GM12872 (cell line): Measurements from ENCODE around the gene CLTA.

Experiments used
- TF ChIP-seq, protein P1 (sequence below): IDR thresholded peaks from 3 replicates; pipeline ENCODE4 v1.5.1; 2011; ENCODE audit warnings: low read depth, mild to moderate bottlenecking, low read length, moderate library complexity; ENCODE audit not compliant: insufficient read depth

Gene CLTA

DNA sequence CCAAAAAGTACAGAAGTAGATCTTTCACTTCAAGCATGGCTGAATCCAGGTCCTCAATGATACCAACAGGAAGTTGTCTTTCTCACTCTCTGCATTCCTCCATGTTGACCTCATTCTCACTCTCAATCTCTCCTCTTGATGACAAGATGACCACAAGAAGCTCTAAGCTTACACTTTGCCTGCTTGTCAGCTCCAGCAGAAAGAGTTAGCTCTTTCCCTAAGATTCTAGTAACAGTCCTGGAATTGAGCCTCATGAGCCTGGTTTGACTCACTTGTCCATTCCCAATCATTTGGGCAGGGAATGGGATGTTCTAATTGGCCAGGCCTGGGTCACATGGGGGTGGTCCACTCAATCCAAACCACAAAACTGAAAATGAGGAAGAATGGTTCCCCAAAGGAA lies 3.3 kb upstream of the CLTA start:
- TF ChIP-seq, protein P1, sequence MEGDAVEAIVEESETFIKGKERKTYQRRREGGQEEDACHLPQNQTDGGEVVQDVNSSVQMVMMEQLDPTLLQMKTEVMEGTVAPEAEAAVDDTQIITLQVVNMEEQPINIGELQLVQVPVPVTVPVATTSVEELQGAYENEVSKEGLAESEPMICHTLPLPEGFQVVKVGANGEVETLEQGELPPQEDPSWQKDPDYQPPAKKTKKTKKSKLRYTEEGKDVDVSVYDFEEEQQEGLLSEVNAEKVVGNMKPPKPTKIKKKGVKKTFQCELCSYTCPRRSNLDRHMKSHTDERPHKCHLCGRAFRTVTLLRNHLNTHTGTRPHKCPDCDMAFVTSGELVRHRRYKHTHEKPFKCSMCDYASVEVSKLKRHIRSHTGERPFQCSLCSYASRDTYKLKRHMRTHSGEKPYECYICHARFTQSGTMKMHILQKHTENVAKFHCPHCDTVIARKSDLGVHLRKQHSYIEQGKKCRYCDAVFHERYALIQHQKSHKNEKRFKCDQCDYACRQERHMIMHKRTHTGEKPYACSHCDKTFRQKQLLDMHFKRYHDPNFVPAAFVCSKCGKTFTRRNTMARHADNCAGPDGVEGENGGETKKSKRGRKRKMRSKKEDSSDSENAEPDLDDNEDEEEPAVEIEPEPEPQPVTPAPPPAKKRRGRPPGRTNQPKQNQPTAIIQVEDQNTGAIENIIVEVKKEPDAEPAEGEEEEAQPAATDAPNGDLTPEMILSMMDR: no peak

DNA sequence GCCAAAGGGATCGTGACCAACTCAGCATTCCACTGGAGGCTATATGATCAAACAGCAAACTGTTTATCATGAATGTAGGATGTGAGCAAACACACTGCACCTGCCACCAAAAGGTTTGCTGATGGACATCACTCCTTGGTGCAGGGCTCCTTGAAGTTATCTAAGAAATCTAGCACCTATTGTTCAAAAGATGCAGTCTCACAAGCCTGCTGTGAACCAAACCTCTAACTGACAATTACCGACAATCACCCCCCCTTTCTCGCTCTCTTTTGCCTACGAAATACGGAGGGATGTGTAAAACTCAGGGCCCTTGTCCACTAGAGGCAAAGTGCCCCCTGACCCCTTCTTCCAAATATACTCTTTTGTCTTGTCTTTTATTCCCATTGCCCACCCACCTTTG lies 2.5 kb upstream of the CLTA start:
- TF ChIP-seq, protein P1: no peak

DNA sequence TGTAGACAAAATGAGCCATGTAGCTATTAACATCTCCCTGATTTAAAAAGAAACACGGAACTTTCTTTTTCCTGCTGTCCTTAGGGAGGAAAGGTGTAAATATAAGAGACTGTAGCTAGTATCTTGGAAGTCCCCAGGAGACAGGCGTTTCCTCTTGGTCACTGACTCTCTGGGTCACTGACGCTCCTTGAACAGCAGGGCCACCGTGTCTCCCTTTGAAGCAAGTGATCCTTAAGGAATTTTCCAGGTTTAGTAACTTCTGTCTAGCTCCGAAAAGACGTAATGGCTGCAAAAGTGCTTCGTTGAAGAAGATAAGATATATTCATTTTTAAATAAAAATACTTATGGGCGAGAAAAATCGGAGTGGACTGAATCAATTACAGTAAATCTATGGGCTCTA lies 745 bp upstream of the CLTA start:
- TF ChIP-seq, protein P1: no peak

DNA sequence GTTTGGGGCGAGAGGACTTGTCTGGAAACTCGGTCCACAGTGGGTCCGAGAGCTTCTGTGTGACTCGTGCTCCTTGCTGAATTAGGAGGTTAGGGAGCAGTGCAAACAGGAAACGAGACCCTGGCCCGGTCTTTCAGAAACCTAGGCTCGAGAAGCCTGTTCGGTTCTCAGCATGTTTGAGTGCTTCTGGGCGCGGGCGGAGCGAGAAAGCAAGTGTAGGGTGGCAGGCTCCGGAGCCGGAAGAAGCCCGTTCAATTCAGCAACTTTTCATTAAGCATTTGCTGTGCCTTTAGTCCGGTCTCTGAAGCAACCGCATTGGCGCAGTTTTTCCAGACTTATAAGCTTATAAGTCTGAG lies 547 bp downstream of the CLTA start:
- TF ChIP-seq, protein P1: no peak

DNA sequence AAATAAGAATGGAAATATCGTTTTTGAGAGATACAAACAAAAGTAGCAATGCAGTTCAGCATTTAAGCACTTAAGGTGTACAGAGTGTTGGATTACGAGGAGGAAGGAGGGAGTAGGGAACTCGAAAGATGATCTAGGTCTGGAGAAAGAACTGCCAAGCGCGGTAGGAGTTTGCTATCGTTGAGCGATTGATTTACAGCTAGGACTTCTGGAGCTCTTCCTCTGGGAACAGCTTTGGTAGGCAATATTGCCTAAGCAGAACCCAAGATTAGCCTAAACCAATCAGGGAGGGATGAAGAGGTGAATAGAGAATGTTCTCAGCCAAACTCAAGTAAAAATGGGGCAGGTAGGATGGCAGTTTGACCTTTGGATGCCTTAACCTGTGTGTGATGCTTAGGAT lies 965 bp downstream of the CLTA start:
- TF ChIP-seq, protein P1: no peak

DNA sequence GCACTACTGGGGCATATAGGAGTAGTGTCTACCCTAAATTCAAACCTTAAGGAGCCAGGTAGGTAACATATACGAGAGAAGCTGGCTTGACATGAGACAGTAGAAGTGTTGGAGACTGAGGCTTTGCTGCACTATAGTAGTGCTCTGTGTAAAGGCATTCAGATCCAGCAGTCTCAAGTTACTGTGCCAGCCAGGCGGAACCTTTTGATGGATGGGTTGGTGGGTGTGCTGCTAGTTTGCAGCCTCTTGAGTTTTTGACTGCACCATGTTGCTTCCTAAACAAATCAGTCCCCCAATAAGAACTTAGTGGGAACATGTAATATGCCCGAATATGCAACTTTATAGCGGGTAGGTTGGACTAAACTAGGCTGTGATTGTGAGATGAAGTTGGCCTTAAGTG lies 1.5 kb downstream of the CLTA start:
- TF ChIP-seq, protein P1: no peak

DNA sequence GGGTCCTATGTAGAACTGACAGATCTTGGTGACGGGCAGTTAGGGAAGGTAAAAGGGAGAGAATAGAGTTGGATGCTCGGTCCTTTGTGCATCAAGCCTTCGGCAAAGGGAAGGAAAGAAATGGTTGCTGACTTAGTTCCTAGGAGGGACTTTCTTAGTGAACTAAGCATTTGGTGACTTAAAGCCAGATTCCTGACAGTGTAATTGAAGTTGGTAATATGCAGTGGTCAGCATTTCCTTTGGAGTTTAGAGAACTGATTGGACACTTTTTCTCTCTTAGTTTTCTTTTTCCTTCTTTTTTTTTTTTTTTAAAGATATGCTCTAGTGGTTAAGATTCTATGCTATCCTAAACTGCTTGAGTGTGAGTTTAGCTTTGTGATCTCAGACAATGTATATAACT lies 2.3 kb downstream of the CLTA start:
- TF ChIP-seq, protein P1: no peak
